Endothelial cell of hepatic sinusoid (primary cell): ENCODE results near the gene STRIT1.
"Not testable (repeated sequence)": the region's sequence is repeated elsewhere in the genome, so short reads cannot be mapped to it uniquely, and the experiment has no call there.

Experiments
- in situ Hi-C: cut with HindIII; loops from 2 replicates; pipeline ENCODE4 v1.10.0; 2017; ENCODE audit warnings: low sequenced_read_pairs

The STRIT1 gene

DNA sequence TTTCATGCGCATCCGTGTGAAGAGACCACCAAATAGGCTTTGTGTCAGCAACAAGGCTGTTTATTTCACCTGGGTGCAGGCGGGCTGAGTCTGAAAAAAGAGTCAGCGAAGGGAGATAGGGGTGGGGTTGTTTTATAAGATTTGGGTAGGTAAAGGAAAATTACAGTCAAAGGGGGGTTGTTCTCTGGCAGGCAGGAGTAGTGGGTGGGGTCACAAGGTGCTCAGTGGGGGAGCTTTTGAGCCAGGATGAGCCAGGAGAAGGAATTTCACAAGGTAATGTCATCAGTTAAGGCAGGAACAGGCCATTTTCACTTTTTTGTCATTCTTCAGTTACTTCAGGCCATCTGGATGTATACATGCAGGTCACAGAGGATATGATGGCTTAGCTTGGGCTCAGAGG is 19.0 kb downstream of the STRIT1 start:
- in situ Hi-C loops: not testable (repeated sequence)

DNA sequence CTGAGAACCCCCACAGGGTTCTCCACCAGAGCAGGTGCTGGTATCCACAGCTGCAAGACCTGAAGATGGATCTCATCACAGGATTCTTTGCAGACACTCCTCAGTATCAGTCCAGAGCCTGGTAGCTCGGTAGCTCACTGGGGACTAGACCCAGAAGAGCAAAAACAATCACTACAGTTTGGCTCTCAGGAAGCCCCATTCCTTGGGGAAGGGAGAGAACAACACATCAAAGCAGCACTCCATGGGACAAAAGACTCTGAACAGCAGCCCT is 22.2 kb downstream of the STRIT1 start:
- in situ Hi-C loops: no loop called here

GRCh38 chr3:155270485-155271342 is 22.8 kb downstream of the STRIT1 start:
- in situ Hi-C loops: no loop called here

DNA sequence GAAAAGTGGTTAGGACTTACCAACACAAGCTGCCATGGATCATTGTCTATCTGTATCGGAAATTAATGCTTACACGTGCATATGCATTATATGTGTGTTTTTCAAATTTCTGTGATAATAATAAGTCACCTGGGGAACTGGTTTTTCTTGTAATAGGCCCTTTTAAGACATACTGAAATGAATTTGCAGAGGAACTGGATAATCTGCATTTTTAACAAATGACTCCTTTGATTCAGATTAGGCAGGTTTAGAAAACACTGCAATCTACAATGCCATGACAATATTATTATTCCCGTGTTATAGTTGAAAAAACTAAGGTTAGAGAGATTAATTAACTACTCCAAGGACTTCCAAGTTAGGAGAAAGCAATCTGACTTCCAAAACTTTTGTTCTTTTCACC is 23.4 kb downstream of the STRIT1 start:
- in situ Hi-C loops: no loop called here

- in situ Hi-C loops: not testable (repeated sequence)
These were observed 30.6 kb downstream of the STRIT1 start for GRCh38 chr3:155262855-155263254.

GRCh38 chr3:155262295-155262694 is 31.2 kb downstream of the STRIT1 start:
- in situ Hi-C loops: no loop called here

DNA sequence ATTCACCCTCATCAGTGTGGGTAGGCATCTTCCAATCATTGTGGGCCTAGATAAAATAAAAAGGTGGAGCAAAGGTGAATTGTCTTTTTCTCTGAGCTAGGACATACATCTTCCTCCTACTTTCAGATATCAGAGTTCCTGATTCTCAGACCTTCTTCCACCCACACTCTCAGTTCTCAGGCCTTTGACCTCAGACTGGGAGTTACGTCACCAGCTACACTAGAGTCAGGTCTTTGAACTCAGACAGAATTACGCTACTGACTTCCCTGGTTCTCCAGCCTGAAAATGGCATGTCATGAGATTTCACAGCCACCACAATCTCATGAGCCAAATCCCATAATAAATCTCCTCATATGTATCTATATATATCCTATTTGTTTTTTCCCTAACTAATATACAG is 39.0 kb downstream of the STRIT1 start:
- in situ Hi-C loops: no loop called here

- in situ Hi-C loops: no loop called here
These were observed 40.9 kb downstream of the STRIT1 start for GRCh38 chr3:155252535-155252934.

- in situ Hi-C loops: no loop called here
These were observed 41.5 kb downstream of the STRIT1 start for GRCh38 chr3:155252021-155252420.

- in situ Hi-C loops: no loop called here
These were observed 44.8 kb downstream of the STRIT1 start for GRCh38 chr3:155248531-155249187.

DNA sequence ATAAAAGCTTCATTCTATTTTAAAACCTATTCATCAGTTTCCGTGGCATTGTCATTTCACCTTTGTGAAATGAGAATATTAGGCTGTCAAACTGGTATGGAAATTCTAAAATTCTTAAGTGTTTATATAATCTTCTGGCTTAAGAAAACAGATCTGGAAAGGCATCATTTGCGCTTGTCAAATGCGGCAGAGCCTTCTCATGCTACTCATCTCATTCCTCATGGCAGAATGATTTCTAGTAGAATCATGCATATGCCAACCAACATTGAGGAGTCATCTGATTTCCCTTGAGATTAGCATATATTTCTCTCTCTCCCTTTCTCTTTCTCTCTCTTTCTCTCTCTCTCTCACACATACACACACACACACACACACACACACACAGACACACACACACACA is 48.8 kb downstream of the STRIT1 start:
- in situ Hi-C loops: no loop called here

DNA sequence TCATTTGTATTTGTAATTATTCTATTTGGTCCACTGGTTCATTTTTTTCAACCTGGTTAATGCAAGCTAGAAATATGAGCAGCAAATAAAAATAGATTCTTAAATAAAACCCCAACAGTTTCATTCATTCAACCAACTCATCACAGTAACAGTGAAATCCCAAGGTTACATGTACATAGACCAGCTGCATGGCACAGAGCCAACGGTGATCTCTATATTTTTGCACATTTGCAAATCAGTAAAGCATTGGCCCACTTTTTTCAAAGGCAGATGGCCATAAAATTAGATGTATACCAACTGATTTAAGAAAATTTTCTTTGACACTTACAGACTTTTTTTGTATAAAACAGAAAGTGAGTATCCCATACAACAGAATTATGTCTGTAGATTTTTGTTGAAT is 49.3 kb downstream of the STRIT1 start:
- in situ Hi-C loops: no loop called here

DNA sequence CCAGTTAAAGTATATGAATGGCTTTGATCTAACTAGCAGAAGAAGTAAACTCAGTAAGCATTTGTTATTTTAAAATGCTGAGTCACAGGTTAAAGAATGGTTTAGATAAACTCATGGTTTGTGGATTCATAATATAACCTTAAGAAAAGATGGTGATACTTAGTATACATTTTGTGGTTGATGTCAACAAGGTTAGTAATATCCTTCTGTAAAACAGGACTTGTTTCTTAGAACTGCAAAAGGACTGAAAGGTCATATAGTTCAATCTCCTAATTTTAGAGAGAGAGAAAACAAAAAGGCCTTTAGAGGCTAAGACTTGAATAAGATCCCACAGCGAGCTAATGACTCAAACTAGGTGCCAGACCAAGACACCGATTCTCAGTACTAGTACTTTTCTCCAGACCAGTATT is 50.0 kb downstream of the STRIT1 start:
- in situ Hi-C loops: no loop called here

DNA sequence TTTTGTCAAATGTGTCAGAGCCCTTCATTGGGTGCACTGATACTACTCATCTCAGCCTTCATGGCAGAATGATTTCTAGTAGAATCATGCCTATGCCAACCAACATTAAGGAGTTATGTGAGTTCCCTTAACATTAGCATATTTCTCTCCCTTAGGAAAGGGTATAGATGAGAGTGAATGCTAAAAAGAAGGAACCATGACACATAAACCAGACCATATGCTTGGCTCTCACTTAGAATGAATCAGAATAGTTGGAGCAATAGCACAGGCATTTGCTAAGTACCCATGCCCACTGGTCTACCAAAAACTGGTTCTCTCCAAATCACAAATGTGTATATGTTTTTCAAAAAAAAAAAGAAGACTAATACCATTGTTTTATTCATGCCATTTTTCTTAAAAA is 51.1 kb downstream of the STRIT1 start:
- in situ Hi-C loops: no loop called here

GRCh38 chr3:155241579-155241978 is 51.9 kb downstream of the STRIT1 start:
- in situ Hi-C loops: no loop called here
